ENCODE measurements around the gene EXOC2.

EXOC2 gene

GRCh38 chr6:583116-583515 lies 109.8 kb downstream of the EXOC2 start:
- no peak overlapping the region for H3K27ac ChIP-seq
- no peaks in the 10 kb centered on the region for H3K36me3 ChIP-seq (ENCODE audit: control insufficient read depth, insufficient read depth, low read length)
- no peaks in the 10 kb centered on the region for H3K4me1 ChIP-seq

GRCh38 chr6:582370-582769 lies 110.6 kb downstream of the EXOC2 start:
- Histone ChIP-seq H2AFZ (no peak overlapping the region), H3K9me3 (ENCODE audit: control insufficient read depth, low read length) (no peaks in the 10 kb centered on the region), H3K36me3 (ENCODE audit: control insufficient read depth, insufficient read depth, low read length) (no peaks in the 10 kb centered on the region), H3K27me3 (ENCODE audit: control insufficient read depth, insufficient read depth, low read length) (no peaks in the 10 kb centered on the region), H3K4me1 (no peaks in the 10 kb centered on the region), H3K27ac (no peak overlapping the region), H3K4me2 (ENCODE audit: low read length) (no peak overlapping the region), H3K4me3 (ENCODE audit: low read depth, low read length) (no peak overlapping the region), H3K9ac (no peak overlapping the region), H3K79me2 (no peaks in the 10 kb centered on the region)
- TF ChIP-seq CTCF (IDR thresholded peaks at IDR 0.05) = no peak

More at GRCh38 chr6:583116-583515, 109.8 kb downstream of the EXOC2 start:
- Histone ChIP-seq H3K79me2 (no peaks in the 10 kb centered on the region), H3K4me3 (ENCODE audit: low read depth, low read length) (no peak overlapping the region), H3K4me2 (ENCODE audit: low read length) (no peak overlapping the region), H2AFZ (no peak overlapping the region), H3K9me3 (ENCODE audit: control insufficient read depth, low read length) (no peaks in the 10 kb centered on the region), H3K27me3 (ENCODE audit: control insufficient read depth, insufficient read depth, low read length) (no peaks in the 10 kb centered on the region), H3K9ac (no peak overlapping the region)
- no peak for TF ChIP-seq CTCF (IDR thresholded peaks at IDR 0.05)

- TF ChIP-seq CTCF (IDR thresholded peaks at IDR 0.05) = no peak
- no peaks in the 10 kb centered on the region for H3K4me1 ChIP-seq
- H3K9me3 ChIP-seq (ENCODE audit: control insufficient read depth, low read length) = no peaks in the 10 kb centered on the region
- H2AFZ ChIP-seq = no peak overlapping the region
- H3K27ac ChIP-seq = no peak overlapping the region
- H3K27me3 ChIP-seq (ENCODE audit: control insufficient read depth, insufficient read depth, low read length) = no peaks in the 10 kb centered on the region
- no peaks in the 10 kb centered on the region for H3K36me3 ChIP-seq (ENCODE audit: control insufficient read depth, insufficient read depth, low read length)
- no peak overlapping the region for H3K4me2 ChIP-seq (ENCODE audit: low read length)
- H3K79me2 ChIP-seq = no peaks in the 10 kb centered on the region
- H3K9ac ChIP-seq = no peak overlapping the region
- no peak overlapping the region for H3K4me3 ChIP-seq (ENCODE audit: low read depth, low read length)
These were observed 113.6 kb downstream of the EXOC2 start for GRCh38 chr6:579339-579738.

GRCh38 chr6:572596-573265 lies 120.2 kb downstream of the EXOC2 start:
- TF ChIP-seq CTCF (IDR thresholded peaks at IDR 0.05) = no peak
- no peaks in the 10 kb centered on the region for H3K79me2 ChIP-seq
- no peaks in the 10 kb centered on the region for H3K27me3 ChIP-seq (ENCODE audit: control insufficient read depth, insufficient read depth, low read length)
- H3K4me2 ChIP-seq (ENCODE audit: low read length) = no peak overlapping the region
- H3K9ac ChIP-seq = no peak overlapping the region
- H3K4me3 ChIP-seq (ENCODE audit: low read depth, low read length) = no peak overlapping the region
- H2AFZ ChIP-seq = no peak overlapping the region
- H3K36me3 ChIP-seq (ENCODE audit: control insufficient read depth, insufficient read depth, low read length) = no peaks in the 10 kb centered on the region
- no peaks in the 10 kb centered on the region for H3K9me3 ChIP-seq (ENCODE audit: control insufficient read depth, low read length)
- H3K4me1 ChIP-seq = no peaks in the 10 kb centered on the region
- H3K27ac ChIP-seq = no peak overlapping the region

- no peaks in the 10 kb centered on the region for H3K79me2 ChIP-seq
- H3K36me3 ChIP-seq (ENCODE audit: control insufficient read depth, insufficient read depth, low read length) = no peaks in the 10 kb centered on the region
- H3K4me1 ChIP-seq = no peaks in the 10 kb centered on the region
- TF ChIP-seq CTCF (IDR thresholded peaks at IDR 0.05) = no peak
- H3K9ac ChIP-seq = no peak overlapping the region
- H3K4me2 ChIP-seq (ENCODE audit: low read length) = no peak overlapping the region
- H3K4me3 ChIP-seq (ENCODE audit: low read depth, low read length) = no peak overlapping the region
- H3K9me3 ChIP-seq (ENCODE audit: control insufficient read depth, low read length) = no peaks in the 10 kb centered on the region
- no peaks in the 10 kb centered on the region for H3K27me3 ChIP-seq (ENCODE audit: control insufficient read depth, insufficient read depth, low read length)
- H2AFZ ChIP-seq = no peak overlapping the region
- no peak overlapping the region for H3K27ac ChIP-seq
These were observed 121.0 kb downstream of the EXOC2 start for GRCh38 chr6:571892-572291.

All from parathyroid adenoma (tissue), 2 donors.